GM21381 (cell line): Measurements from ENCODE around the gene EHD4.
A peak's percentile ranks its signal among the peaks of the same experiment; 100 is the strongest.

Experiments
- ATAC-seq: cut with Tn5 transposase; IDR thresholded peaks from one replicate; pipeline ENCODE4 v1.9.1; 2021; ENCODE audit warnings: mild to moderate bottlenecking, moderate library complexity; ENCODE audit not compliant: unreplicated experiment

Gene EHD4

DNA sequence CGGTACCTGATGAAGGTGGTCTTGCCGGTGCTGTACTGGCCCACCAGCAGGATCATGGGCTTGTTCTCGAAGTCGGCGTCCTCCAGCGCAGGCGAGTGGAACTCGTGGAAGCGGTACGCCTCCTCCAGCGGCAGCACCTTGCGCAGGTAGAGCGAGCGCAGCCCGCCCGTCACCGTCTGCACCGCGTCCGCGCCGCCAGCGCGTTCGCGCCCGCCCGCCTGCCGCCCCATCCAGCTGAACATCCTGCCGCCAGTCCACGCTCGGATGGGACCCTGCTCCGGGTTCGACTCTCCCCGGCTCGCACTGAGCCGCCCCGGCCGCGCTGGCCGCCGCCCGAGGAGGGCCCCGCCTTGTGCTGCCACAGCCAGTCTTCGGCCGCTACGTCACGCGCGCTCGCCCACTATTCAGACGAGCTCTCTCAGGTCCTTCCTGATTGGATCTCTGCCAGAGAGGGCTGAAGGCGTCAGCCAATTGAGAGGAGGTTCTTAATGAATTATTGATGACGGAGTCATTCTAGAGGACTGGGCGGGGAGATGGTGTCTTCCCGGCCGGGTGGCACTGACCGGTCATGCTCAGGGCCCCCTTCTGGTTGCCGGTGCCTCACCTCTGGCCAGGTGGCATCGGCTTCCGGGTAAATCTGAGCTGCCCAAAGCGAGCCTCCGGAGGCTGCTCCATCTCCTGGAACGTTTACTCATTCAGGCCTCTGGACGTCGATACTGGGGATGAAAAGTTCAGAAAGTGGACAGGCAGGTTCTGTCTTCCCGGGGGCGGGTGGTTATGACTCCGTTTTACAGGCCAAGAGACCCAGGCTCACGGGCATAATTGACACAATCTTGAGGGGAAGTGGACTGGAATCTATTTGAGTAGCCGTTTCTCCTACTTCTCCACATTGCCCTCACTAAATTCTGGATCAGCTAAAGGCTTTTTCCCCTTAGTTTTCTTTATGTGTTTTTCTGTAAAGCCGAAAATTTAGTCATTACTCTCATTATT lies at the start of gene EHD4:
Gene EHD4 (minus strand): TSS at position 305 of the 990 bp plus-strand sequence. CDS start 63 bp downstream, at position 242.
- peak; percentile 75 for ATAC-seq

DNA sequence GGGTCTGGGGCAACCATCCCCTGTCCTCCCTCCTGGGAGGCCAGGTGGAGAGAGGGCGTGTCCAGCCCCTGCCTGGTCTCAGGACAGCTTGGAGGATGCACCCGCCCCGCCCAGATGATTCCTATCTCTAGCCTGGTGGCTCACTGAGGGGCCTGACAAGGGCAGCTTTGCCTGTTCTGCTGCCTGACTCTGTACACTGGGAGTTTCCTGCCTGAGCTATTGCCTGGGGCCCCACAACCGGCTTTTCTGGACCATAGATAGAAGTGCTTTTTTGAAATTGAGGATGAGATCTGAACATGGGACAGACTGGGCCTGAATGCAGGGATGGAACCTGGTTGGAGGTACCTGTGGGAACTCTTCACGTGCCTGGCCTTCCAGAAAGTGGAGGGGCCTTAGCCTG lies 49.2 kb upstream of the EHD4 start:
- no peak for ATAC-seq

- ATAC-seq, result no peak
Observed at GRCh38 chr15:42020713-42021273, 48.4 kb upstream of the EHD4 start, which contains the start of gene PLA2G4E. Gene PLA2G4E, minus strand, starts transcription at chr15:42021042. Its CDS starts 12 bp downstream, at chr15:42021030.

DNA sequence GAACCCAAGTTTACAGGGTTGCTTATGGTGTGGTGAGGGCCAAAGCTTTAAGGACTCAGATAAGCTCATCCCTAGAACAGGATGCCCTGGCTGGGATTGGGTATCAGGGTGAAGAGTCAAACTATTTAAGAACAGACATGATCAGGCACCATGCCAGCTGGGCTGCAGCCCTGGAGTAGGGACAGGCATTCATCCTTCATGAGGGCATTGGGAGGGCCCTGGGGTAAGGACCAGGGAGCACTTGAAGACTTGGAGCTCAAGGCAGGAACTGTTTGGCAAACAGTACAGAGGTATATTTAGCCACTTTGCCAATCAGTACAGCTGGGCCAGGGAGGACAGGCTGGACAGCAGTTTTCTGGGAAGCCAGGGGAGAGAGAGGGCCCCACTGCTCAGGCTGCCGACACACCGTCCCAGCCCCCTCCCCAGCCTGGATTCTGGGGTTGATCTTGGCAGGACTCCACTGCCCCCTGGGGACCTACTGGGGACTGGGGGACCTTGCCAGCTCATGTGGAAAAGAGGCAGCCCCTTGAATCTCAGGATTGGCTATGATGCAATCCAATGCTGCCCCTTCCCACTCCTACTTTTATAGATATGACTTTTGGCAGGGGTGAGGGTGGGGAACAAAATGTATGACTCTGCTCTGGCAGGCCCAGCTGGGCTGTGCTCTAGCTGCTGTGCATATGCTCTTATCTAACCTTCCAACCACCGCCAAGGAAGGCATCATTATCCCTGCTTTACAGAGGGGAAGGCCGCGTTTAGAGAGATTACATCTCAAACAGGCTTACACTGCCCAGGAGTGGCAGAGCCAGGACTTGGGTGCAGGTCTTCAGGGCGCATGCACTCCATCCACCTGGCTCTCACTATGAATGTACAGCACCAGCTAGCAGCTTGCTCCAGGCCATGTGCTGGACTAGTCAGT lies 46.2 kb upstream of the EHD4 start:
- no peak for ATAC-seq

GRCh38 chr15:42016971-42017370 lies 44.6 kb upstream of the EHD4 start:
- no peak for ATAC-seq

GRCh38 chr15:42014406-42014805 lies 42.0 kb upstream of the EHD4 start:
- no peak for ATAC-seq

GRCh38 chr15:42012928-42013482 lies 40.6 kb upstream of the EHD4 start:
- no peak for ATAC-seq

- no peak for ATAC-seq
Observed at GRCh38 chr15:42012241-42012640, 39.9 kb upstream of the EHD4 start.

DNA sequence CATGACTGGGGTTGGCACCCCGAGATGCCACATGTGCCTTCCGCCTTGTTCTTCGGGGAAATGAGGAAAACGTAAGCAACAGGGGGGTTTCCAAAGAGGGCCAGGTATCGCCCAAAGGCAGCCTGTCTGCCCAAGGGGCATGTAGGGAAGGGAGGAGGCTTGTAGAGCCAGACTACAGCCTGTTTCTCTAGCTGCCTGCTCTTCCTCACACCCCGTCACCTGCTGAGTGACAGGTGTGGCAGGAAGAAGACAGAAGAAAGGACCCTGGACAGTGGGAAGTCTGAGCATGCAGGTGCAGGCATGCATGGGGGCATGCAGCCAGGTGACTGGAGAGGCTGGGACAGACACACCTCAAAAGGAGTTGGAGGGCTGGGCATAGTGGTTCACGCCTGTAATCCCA lies 38.7 kb upstream of the EHD4 start:
- ATAC-seq, result no peak

GRCh38 chr15:42010434-42010833 lies 38.1 kb upstream of the EHD4 start:
- no peak for ATAC-seq

DNA sequence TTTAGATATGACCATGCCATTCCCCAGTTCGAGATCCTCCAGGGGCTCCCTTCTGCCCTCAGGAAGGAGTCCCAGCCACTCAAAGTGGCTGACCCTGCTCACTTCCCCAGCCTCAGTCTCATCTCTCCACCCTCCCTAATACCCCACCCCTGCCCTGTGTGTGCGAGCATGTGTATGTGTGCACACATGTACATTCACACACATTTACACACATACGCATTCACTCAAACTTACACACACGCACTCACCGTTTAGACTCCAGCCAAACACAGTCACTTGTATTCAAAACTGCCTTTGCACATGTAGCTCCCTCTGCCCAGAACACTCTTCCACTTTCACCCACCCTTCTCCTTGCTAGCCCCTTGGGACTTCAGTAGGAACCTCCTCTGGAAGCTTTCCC lies 37.1 kb upstream of the EHD4 start:
- ATAC-seq, result no peak

DNA sequence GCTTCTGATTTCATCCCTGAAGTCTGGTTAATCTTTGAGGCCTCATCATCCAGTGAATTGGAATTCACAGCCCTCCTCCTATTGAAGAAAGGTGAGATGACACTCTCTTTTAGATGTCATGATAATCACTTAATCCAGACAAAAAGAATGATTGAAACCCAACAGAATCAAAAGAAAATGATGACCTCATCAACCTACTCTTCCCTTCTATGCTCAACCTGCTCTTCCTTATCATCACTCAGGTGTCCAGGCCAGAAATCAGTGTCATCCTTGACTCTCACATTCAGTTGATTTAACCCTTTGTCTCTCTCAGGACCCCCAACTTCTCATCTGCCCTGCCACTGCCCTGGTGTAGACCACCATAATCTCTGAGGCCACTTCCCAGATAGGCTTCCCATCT lies 36.7 kb upstream of the EHD4 start:
- no peak for ATAC-seq

GRCh38 chr15:42007386-42007785 lies 35.0 kb upstream of the EHD4 start:
- no peak for ATAC-seq

DNA sequence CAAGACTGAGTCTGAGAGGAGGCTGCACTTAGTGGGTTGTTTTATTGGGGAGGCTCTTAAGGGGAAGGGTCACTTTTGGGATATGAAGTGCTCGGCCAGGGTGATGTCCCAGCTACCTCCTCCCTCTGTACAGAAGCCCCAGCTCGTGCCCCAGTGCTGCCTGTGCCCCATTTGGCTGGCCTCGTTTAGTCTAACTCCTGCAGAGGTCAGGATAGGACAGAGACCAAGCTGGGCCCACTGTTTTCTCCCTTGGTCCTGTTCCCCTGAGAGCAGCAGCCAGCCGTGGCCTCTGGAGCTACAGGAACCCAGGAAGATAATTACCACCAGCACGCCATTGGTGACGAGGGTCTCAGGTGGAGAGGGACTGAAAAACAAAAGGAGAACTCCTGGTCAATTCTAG lies 30.0 kb upstream of the EHD4 start:
- ATAC-seq, result no peak

DNA sequence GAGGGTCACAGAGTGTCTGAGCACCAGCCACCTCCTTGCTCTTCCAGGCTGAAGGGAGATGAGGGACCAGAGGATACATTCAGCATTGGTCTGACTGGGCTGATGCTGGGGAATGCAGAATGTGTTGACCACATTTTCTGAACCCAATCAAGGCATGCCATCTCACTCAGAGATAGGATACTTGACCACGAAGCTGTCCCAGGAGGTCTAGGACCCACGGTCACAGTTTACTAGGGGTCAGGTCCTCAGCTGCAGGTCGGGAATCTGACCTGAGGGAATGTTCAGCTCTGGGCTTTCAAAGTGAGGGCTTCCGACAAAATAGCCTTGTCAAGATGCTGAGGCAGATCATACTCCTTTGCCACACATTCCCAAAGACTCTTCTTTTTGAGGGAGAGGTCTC lies 28.9 kb upstream of the EHD4 start:
- no peak for ATAC-seq

GRCh38 chr15:41999290-42000285 lies 27.2 kb upstream of the EHD4 start:
- no peak for ATAC-seq

DNA sequence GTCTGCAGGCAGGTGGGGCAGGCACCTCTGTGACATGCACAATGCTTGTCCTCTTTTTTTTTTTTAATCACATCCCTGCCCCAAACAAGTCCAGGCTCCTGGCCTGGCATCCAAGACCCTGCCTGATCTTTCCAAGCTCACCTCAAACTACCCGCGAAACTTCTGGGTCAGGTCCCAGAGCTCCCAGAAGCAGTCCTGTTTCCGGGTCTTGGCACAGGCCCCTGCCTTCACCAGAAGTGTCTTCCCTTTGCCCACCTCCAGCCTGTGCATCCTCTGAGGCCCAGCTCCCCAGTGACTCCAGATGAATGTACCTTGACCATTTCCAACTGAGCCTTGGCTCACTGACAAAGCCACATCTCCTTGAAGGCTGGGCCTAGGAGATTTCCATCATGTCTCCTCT lies 25.5 kb upstream of the EHD4 start:
- no peak for ATAC-seq

GRCh38 chr15:41996921-41997592 lies 24.7 kb upstream of the EHD4 start:
- ATAC-seq, result no peak

DNA sequence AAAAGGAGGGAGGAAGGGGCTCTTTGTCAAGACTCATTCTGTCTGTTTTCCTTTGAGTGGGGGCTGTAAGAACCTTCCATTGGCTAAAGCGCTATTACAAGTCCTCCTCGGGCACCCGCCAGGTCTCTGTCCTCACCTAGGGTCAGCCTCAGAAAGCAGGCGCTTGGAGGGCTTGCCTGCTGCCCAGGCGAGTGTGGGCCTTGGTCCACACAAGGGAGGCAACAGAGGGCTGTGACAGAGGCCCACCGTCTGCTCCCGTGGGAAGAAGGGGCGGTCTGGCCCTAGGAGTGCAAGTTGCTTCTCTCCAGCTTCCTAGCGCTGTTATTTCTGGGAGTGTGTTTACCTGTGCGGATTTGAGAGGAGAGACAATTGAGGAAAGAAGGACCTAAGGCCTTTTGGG lies 24.0 kb upstream of the EHD4 start:
- no peak for ATAC-seq
